ENCODE measurements around the gene NCAM1.

The NCAM1 gene

DNA sequence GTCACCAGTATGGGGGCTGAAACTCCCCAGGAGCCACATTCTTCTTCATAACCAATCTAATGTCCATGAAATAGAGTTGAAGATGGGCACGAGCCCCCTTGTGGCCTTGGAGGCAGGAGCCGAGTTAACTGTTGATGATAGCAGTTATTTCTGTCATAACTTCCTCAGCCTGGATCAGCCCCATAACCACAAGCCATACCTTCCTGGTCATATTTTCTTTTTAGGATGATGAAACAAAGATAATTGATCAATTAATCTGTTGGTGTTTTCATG lies 288.2 kb downstream of the NCAM1 start:
- no peak overlapping the region for H2AFZ ChIP-seq (ENCODE audit: low read depth, low read length, severe bottlenecking)
- no peaks in the 10 kb centered on the region for H3F3A ChIP-seq (ENCODE audit: insufficient read depth)
- H3K4me3 ChIP-seq (ENCODE audit: insufficient read depth, low read length, poor library complexity, severe bottlenecking) = no peak overlapping the region
- no peaks in the 10 kb centered on the region for H3K36me3 ChIP-seq (ENCODE audit: low read length)
- no peaks in the 10 kb centered on the region for H3K9me2 ChIP-seq (replicated peaks; ENCODE audit: insufficient read depth, low read length)
- H3K4me2 ChIP-seq (ENCODE audit: low read depth, low read length, poor library complexity, severe bottlenecking) = no peak overlapping the region
- no peak overlapping the region for H3K27ac ChIP-seq (ENCODE audit: low read depth, low read length)
- H4K20me1 ChIP-seq (ENCODE audit: low read depth, low read length) = no peaks in the 10 kb centered on the region
- no peaks in the 10 kb centered on the region for H3K79me2 ChIP-seq (ENCODE audit: insufficient read depth, low read length)
- H3K9me3 ChIP-seq (ENCODE audit: insufficient read depth, low read length) = no peaks in the 10 kb centered on the region
- H3K27me3 ChIP-seq (ENCODE audit: low read length) = no peaks in the 10 kb centered on the region
- no peak overlapping the region for H3K9ac ChIP-seq (ENCODE audit: low read length)
- no peak for TF ChIP-seq EZH2phosphoT487 (conservative IDR thresholded peaks at IDR 0.05; ENCODE audit: low read length)
- TF ChIP-seq CTCF (IDR thresholded peaks at IDR 0.05; ENCODE audit: insufficient read depth, low read length, poor library complexity, severe bottlenecking) = no peak

GRCh38 chr11:113249786-113250185 lies 288.6 kb downstream of the NCAM1 start:
- H3F3A ChIP-seq (ENCODE audit: insufficient read depth) = no peaks in the 10 kb centered on the region
- no peak overlapping the region for H3K9ac ChIP-seq (ENCODE audit: low read length)
- H2AFZ ChIP-seq (ENCODE audit: low read depth, low read length, severe bottlenecking) = no peak overlapping the region
- no peak overlapping the region for H3K4me3 ChIP-seq (ENCODE audit: insufficient read depth, low read length, poor library complexity, severe bottlenecking)
- no peaks in the 10 kb centered on the region for H3K79me2 ChIP-seq (ENCODE audit: insufficient read depth, low read length)
- no peaks in the 10 kb centered on the region for H3K9me2 ChIP-seq (replicated peaks; ENCODE audit: insufficient read depth, low read length)
- H3K9me3 ChIP-seq (ENCODE audit: insufficient read depth, low read length) = no peaks in the 10 kb centered on the region
- H4K20me1 ChIP-seq (ENCODE audit: low read depth, low read length) = no peaks in the 10 kb centered on the region
- no peaks in the 10 kb centered on the region for H3K36me3 ChIP-seq (ENCODE audit: low read length)
- no peak overlapping the region for H3K27ac ChIP-seq (ENCODE audit: low read depth, low read length)
- TF ChIP-seq CTCF (IDR thresholded peaks at IDR 0.05; ENCODE audit: insufficient read depth, low read length, poor library complexity, severe bottlenecking) (no peak), EZH2phosphoT487 (conservative IDR thresholded peaks at IDR 0.05; ENCODE audit: low read length) (no peak)
- no peak overlapping the region for H3K4me2 ChIP-seq (ENCODE audit: low read depth, low read length, poor library complexity, severe bottlenecking)
- H3K27me3 ChIP-seq (ENCODE audit: low read length) = no peaks in the 10 kb centered on the region

GRCh38 chr11:113251281-113251680 lies 290.1 kb downstream of the NCAM1 start:
- Histone ChIP-seq H3K4me2 (ENCODE audit: low read depth, low read length, poor library complexity, severe bottlenecking) (no peak overlapping the region), H3K9me3 (ENCODE audit: insufficient read depth, low read length) (no peaks in the 10 kb centered on the region), H3K4me3 (ENCODE audit: insufficient read depth, low read length, poor library complexity, severe bottlenecking) (no peak overlapping the region), H3F3A (ENCODE audit: insufficient read depth) (no peaks in the 10 kb centered on the region), H3K9ac (ENCODE audit: low read length) (no peak overlapping the region), H4K20me1 (ENCODE audit: low read depth, low read length) (no peaks in the 10 kb centered on the region), H3K79me2 (ENCODE audit: insufficient read depth, low read length) (no peaks in the 10 kb centered on the region), H3K9me2 (replicated peaks; ENCODE audit: insufficient read depth, low read length) (no peaks in the 10 kb centered on the region), H2AFZ (ENCODE audit: low read depth, low read length, severe bottlenecking) (no peak overlapping the region), H3K27ac (ENCODE audit: low read depth, low read length) (no peak overlapping the region), H3K36me3 (ENCODE audit: low read length) (no peaks in the 10 kb centered on the region), H3K27me3 (ENCODE audit: low read length) (no peaks in the 10 kb centered on the region)
- TF ChIP-seq CTCF (IDR thresholded peaks at IDR 0.05; ENCODE audit: insufficient read depth, low read length, poor library complexity, severe bottlenecking) = no peak
- TF ChIP-seq EZH2phosphoT487 (conservative IDR thresholded peaks at IDR 0.05; ENCODE audit: low read length) = no peak

DNA sequence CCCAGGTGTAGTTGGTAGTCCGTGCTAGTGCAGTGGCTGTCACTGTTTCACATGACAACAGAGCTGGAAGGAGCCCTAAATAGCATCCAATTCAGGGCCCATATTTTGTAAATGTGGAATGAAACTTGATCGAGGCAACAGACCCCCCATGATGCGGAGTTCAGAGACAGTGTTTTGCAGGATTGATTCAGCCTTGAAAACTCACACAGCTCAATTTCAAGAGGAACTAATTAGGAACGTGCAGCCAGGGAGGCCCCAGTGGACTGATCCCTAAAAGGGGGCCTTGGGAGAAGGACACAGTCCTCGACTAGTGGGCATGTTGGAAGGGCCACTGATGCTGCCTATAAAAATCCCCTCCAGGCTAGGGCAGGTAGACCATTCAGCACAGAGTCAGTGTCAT lies 292.2 kb downstream of the NCAM1 start:
- Histone ChIP-seq H3F3A (ENCODE audit: insufficient read depth) (no peaks in the 10 kb centered on the region), H4K20me1 (ENCODE audit: low read depth, low read length) (no peaks in the 10 kb centered on the region), H2AFZ (ENCODE audit: low read depth, low read length, severe bottlenecking) (no peak overlapping the region), H3K27ac (ENCODE audit: low read depth, low read length) (no peak overlapping the region), H3K27me3 (ENCODE audit: low read length) (no peaks in the 10 kb centered on the region), H3K9me2 (replicated peaks; ENCODE audit: insufficient read depth, low read length) (no peaks in the 10 kb centered on the region), H3K4me2 (ENCODE audit: low read depth, low read length, poor library complexity, severe bottlenecking) (no peak overlapping the region), H3K36me3 (ENCODE audit: low read length) (no peaks in the 10 kb centered on the region), H3K9ac (ENCODE audit: low read length) (no peak overlapping the region), H3K79me2 (ENCODE audit: insufficient read depth, low read length) (no peaks in the 10 kb centered on the region), H3K4me3 (ENCODE audit: insufficient read depth, low read length, poor library complexity, severe bottlenecking) (no peak overlapping the region), H3K9me3 (ENCODE audit: insufficient read depth, low read length) (no peaks in the 10 kb centered on the region)
- no peak for TF ChIP-seq CTCF (IDR thresholded peaks at IDR 0.05; ENCODE audit: insufficient read depth, low read length, poor library complexity, severe bottlenecking)
- no peak for TF ChIP-seq EZH2phosphoT487 (conservative IDR thresholded peaks at IDR 0.05; ENCODE audit: low read length)

All from SU-DHL-6 (cell line).